ENCODE data around the gene GATA2.
A peak's percentile ranks its signal among the peaks of the same experiment; 100 is the strongest.

The GATA2 gene

DNA sequence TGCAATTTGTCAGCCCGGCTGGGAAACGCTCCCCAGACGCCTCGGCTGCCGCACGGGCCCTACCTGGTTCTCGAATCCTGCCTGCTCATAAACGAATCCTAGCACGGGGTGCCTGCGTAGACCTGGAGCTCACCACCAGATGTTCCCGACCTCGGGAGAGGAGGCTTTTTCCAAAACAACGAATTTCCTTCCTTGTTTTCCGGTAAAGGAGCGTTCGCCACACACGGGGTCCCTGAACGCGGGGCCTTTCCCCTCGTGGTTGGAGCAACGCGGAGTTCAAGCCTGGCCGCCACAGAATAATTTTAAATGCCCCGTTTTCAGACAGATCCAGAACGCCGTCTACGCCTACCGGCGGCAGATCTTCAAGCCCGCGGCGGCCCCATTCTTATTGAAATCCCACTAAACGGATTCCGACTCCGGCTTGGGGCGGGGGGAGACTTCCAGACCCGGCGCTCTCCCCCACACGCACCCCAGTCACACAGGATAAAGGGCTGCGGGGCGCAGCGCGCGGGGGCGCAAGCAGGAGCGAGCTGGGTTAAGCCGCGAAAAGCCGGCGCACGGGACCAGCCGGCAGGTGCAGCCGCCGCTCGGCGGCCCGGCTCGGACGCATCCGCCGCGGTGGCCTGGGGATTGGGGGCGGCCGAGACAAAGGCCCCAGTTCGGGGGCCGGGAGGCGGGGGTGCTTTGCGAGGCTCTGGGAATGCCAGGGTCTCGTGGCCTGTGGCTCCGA is 895 bp downstream of the GATA2 start:
- H3K4me1 ChIP-seq (ENCODE audit: control insufficient read depth in 1 of 2, insufficient read depth in 2 of 2, low read length in 2 of 2), result peaks cover 7 to 51% of the 10 kb centered on the region in 2 donors
- H3K27ac ChIP-seq (ENCODE audit: low read length), result no peak overlapping the region
- H3K4me3 ChIP-seq (ENCODE audit: low read depth in 1 of 2, low read length in 2 of 2), result peak overlapping the region in 1 of 2 donors; percentile 28
- H3K36me3 ChIP-seq (ENCODE audit: control insufficient read depth in 1 of 2, insufficient read depth in 2 of 2, low read length in 2 of 2), result no peaks in the 10 kb centered on the region
- H3K27me3 ChIP-seq (ENCODE audit: low read depth, low read length), result peaks cover 91% of the 10 kb centered on the region
- H3K9me3 ChIP-seq (ENCODE audit: control insufficient read depth in 1 of 2, low read length in 2 of 2), result peaks cover 0 to 3% of the 10 kb centered on the region in 2 donors

DNA sequence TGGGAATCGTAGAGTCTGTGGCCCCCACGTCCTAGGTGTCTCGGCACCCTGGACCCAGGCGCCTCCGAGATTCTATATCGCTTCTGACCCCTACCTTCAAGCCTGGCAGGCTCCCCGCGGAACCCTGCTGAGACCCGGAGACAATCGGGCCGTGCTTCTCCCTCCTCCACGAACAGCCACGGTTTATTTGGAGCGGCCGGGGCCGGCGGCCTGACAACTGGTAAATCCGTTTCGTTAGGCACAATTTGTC is 1.4 kb downstream of the GATA2 start:
- Histone ChIP-seq H3K4me3 (ENCODE audit: low read depth in 1 of 2, low read length in 2 of 2) (no peak overlapping the region), H3K27me3 (ENCODE audit: low read depth, low read length) (peaks cover 91% of the 10 kb centered on the region), H3K4me1 (ENCODE audit: control insufficient read depth in 1 of 2, insufficient read depth in 2 of 2, low read length in 2 of 2) (peaks cover 7 to 51% of the 10 kb centered on the region in 2 donors), H3K27ac (ENCODE audit: low read length) (no peak overlapping the region), H3K9me3 (ENCODE audit: control insufficient read depth in 1 of 2, low read length in 2 of 2) (peaks cover 0 to 3% of the 10 kb centered on the region in 2 donors), H3K36me3 (ENCODE audit: control insufficient read depth in 1 of 2, insufficient read depth in 2 of 2, low read length in 2 of 2) (no peaks in the 10 kb centered on the region)

DNA sequence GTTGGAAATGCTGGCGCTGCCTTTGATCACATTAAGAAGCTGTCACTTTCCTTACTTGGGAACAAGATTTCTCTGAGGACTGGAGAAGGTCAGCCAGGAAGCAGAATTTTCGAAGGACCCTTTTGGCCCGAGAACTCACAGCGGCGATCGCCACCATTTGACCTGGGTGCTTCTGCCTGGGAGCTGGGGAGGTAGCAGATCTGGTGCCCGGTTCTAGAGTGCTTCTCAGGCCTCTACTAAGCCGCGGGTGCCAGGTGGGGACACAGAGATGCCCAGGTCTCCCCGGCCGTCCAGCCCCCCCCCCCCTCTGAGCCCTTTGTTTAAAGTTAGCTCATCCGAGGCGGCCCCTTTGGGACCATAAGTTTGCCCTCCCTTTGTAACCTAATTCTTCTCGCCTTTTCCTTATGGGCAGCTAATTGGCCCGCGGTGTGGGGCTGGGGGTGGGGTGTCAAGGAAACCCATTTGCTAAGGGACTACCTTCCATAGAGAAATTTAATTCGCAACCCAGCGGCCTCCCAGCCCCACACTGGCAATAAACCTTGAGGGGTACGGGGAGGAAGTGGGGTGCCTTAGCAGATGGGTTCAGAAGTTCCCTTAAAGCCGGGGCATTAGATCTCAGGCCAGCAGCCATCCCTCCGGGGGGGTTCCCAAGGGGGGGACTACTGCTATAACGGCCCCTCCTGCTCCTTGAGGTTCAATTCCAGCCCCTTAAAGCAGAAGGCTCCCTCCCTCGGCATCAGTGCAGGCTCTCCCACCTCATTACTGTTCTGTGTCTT is 1.9 kb downstream of the GATA2 start:
- H3K4me3 ChIP-seq (ENCODE audit: low read depth in 1 of 2, low read length in 2 of 2), result no peak overlapping the region
- H3K4me1 ChIP-seq (ENCODE audit: control insufficient read depth in 1 of 2, insufficient read depth in 2 of 2, low read length in 2 of 2), result peaks cover 7 to 53% of the 10 kb centered on the region in 2 donors
- no peaks in the 10 kb centered on the region for H3K36me3 ChIP-seq (ENCODE audit: control insufficient read depth in 1 of 2, insufficient read depth in 2 of 2, low read length in 2 of 2)
- peaks cover 0 to 3% of the 10 kb centered on the region in 2 donors for H3K9me3 ChIP-seq (ENCODE audit: control insufficient read depth in 1 of 2, low read length in 2 of 2)
- H3K27me3 ChIP-seq (ENCODE audit: low read depth, low read length), result peaks cover 94% of the 10 kb centered on the region
- no peak overlapping the region for H3K27ac ChIP-seq (ENCODE audit: low read length)

DNA sequence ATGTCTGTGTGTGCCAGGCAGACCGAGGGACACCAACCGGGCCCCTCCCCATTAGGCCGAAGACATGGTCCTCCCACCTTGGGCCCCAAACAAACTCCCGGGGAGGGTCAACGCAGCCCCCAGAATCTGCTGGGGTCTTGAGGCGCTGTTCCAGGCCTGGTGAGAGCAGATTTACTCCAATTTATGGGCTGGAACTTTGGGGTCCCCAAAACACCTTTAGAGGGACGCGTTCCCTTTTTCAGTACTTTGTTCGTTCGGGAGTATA is 2.4 kb downstream of the GATA2 start:
- H3K4me3 ChIP-seq (ENCODE audit: low read depth in 1 of 2, low read length in 2 of 2), result peak overlapping the region in 1 of 2 donors; percentile 68
- H3K27ac ChIP-seq (ENCODE audit: low read length), result no peak overlapping the region
- peaks cover 0 to 3% of the 10 kb centered on the region in 2 donors for H3K9me3 ChIP-seq (ENCODE audit: control insufficient read depth in 1 of 2, low read length in 2 of 2)
- peaks cover 95% of the 10 kb centered on the region for H3K27me3 ChIP-seq (ENCODE audit: low read depth, low read length)
- H3K4me1 ChIP-seq (ENCODE audit: control insufficient read depth in 1 of 2, insufficient read depth in 2 of 2, low read length in 2 of 2), result peaks cover 7 to 53% of the 10 kb centered on the region in 2 donors
- no peaks in the 10 kb centered on the region for H3K36me3 ChIP-seq (ENCODE audit: control insufficient read depth in 1 of 2, insufficient read depth in 2 of 2, low read length in 2 of 2)

DNA sequence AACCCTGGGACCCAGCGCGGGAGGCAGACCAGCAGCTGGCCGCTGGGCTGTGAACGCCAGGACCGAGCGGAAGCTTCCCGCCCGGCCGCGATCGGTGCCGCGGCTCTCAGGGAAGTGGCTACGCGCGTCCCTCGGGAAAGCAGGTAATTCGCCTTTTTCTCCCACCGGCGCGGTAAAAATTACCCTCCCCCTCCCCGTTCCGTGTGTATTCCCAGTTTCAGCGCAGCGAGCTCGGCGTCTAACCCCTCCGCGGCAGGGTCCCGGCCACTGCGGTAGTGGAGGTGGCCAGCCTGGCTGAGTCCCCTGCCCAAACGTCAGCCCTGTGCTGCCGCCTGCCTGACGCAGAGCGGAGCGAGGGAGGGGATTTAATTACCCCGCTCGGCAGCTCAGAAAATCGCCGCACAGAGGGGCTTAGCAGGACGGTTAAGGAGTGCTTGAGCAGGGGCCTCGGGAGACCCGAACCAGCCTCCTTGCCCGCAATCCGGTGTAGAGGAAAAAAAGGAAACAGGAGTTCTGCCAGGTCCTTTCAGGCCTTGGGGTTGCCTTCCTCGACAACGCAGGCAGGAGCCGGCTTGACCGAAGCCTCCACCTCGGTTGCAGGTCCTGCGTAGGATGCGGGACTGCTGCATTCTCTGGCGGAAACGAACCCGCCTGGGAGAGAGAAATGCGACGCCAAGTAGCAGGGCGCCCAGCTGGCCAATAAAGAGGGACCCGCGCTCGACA is 2.9 kb downstream of the GATA2 start:
- H3K4me1 ChIP-seq (ENCODE audit: control insufficient read depth in 1 of 2, insufficient read depth in 2 of 2, low read length in 2 of 2), result peaks cover 7 to 53% of the 10 kb centered on the region in 2 donors
- peak overlapping the region; percentile 55 to 68 for H3K4me3 ChIP-seq (ENCODE audit: low read depth in 1 of 2, low read length in 2 of 2)
- peaks cover 96% of the 10 kb centered on the region for H3K27me3 ChIP-seq (ENCODE audit: low read depth, low read length)
- H3K36me3 ChIP-seq (ENCODE audit: control insufficient read depth in 1 of 2, insufficient read depth in 2 of 2, low read length in 2 of 2), result no peaks in the 10 kb centered on the region
- no peak overlapping the region for H3K27ac ChIP-seq (ENCODE audit: low read length)
- H3K9me3 ChIP-seq (ENCODE audit: control insufficient read depth in 1 of 2, low read length in 2 of 2), result peaks cover 0 to 3% of the 10 kb centered on the region in 2 donors

DNA sequence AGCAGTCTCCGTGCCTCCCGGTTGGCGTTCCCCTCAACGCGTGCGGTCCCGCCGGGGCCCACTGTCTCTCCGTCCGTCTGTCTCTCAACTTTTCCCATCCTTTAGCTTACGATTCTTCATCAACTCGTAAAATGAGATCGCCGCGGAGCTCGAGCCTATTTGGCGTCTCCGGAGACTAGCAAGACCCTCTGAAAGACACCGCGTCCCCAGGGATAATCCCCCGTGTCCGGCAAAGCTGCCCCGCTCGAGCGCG is 3.4 kb downstream of the GATA2 start:
- peaks cover 7 to 53% of the 10 kb centered on the region in 2 donors for H3K4me1 ChIP-seq (ENCODE audit: control insufficient read depth in 1 of 2, insufficient read depth in 2 of 2, low read length in 2 of 2)
- peak overlapping the region; percentile 55 to 68 for H3K4me3 ChIP-seq (ENCODE audit: low read depth in 1 of 2, low read length in 2 of 2)
- H3K27me3 ChIP-seq (ENCODE audit: low read depth, low read length), result peaks cover 96% of the 10 kb centered on the region
- H3K36me3 ChIP-seq (ENCODE audit: control insufficient read depth in 1 of 2, insufficient read depth in 2 of 2, low read length in 2 of 2), result no peaks in the 10 kb centered on the region
- no peak overlapping the region for H3K27ac ChIP-seq (ENCODE audit: low read length)
- H3K9me3 ChIP-seq (ENCODE audit: control insufficient read depth in 1 of 2, low read length in 2 of 2), result peaks cover 0 to 3% of the 10 kb centered on the region in 2 donors

DNA sequence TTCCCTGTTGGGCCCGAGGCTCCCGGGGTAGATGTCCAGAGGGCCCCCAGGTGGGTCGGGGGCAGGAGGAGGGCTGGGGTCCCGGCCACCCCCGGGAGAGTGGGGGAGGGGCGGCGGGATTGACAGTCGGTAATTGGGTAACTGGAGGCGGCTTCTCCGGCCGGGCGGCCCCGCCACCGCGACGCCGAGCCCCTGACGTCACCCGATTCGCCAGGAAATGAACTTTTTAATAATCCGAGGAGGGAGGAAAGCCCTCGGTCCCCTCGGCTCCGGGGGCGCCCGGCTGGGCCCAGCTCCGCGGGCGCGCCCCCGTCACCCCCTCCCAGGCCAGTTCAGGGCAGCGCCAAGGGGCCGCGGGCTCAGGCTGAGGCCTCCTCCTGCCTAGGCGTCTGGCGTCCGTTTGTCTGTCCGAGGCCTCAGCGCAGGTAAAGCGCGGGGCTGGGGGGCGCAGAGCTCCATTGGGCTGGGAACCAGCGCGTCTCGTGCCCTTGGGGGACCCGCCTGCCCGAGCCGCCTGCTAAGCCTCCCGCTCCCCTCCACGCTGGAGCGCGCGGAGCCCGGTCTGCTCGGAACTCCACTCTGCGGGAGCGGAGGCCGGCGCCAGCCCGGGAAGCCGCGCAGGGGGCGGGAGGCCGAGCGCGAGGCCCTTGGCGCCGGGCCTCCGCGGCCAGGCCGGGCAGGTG is 3.9 kb downstream of the GATA2 start:
- peaks cover 96% of the 10 kb centered on the region for H3K27me3 ChIP-seq (ENCODE audit: low read depth, low read length)
- H3K4me1 ChIP-seq (ENCODE audit: control insufficient read depth in 1 of 2, insufficient read depth in 2 of 2, low read length in 2 of 2), result peaks cover 7 to 53% of the 10 kb centered on the region in 2 donors

DNA sequence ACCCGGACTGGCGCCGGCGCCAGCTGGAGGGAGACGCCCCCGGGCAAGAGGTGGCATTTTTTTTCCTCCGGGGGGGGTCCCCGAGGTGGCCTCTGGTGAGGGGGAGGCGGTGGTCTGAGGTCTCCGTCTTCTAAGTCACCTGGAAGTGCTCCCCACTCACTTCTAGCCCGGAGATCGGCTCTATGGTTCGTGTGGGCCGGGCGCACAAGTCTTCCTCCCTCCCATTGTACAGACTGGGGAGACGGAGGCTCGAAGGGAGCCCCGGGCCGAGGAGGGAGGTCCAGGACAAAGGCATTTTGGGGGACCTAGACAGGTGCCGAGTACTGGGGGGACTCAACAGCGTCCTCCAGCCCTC is 4.4 kb downstream of the GATA2 start:
- Histone ChIP-seq H3K4me3 (ENCODE audit: low read depth in 1 of 2, low read length in 2 of 2) (peak overlapping the region in 1 of 2 donors; percentile 68), H3K9me3 (ENCODE audit: control insufficient read depth in 1 of 2, low read length in 2 of 2) (no peaks in the 10 kb centered on the region), H3K36me3 (ENCODE audit: control insufficient read depth in 1 of 2, insufficient read depth in 2 of 2, low read length in 2 of 2) (no peaks in the 10 kb centered on the region), H3K27ac (ENCODE audit: low read length) (no peak overlapping the region), H3K4me1 (ENCODE audit: control insufficient read depth in 1 of 2, insufficient read depth in 2 of 2, low read length in 2 of 2) (peaks cover 7 to 58% of the 10 kb centered on the region in 2 donors), H3K27me3 (ENCODE audit: low read depth, low read length) (peaks cover 96% of the 10 kb centered on the region)

More for the DNA sequence above, 3.9 kb downstream of the GATA2 start:
- Histone ChIP-seq H3K27ac (ENCODE audit: low read length) (no peak overlapping the region), H3K36me3 (ENCODE audit: control insufficient read depth in 1 of 2, insufficient read depth in 2 of 2, low read length in 2 of 2) (no peaks in the 10 kb centered on the region), H3K9me3 (ENCODE audit: control insufficient read depth in 1 of 2, low read length in 2 of 2) (peaks cover 0 to 2% of the 10 kb centered on the region in 2 donors), H3K4me3 (ENCODE audit: low read depth in 1 of 2, low read length in 2 of 2) (peak overlapping the region; percentile 55 to 68)

DNA sequence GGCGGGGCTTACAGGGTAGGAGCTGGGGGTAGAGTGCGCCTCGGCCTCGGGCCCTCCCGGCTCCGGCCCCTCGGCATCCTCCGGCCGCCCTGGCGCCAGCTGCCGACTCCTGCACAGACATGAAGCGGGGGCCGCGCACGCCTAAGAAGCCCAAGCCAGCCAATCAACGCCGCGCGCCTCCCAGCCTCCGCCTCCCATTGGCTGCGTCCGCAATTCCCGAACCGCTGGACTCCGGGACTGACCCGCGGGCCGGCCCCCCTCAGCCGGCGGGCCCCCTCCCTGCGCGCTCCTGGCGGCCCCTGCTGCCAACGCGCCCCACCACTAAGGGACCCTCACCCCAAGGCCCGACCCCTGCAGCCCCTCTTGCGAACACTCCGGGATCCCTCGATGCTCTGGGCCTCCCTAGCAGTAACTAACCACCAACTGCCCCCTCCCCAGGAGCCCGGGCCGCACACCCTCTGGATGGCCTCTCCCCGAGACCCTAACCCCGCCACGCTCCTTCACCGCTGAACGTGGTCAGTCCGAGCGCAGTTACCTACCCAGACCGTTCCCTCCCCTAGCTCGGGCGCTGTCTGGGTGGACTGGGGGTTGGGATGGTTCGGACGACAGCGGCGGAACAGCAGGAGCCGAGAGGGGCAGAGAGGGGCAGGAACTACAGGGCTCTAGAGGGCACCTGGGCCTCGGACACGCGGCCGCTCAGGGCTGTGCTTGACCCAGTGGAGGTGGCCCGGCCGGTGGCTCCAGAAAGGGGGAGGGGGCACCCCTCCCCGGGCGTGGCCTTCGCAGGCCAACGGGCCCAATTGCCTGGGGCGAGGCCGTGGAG is 5.0 kb downstream of the GATA2 start:
- Histone ChIP-seq H3K9me3 (ENCODE audit: control insufficient read depth in 1 of 2, low read length in 2 of 2) (no peaks in the 10 kb centered on the region), H3K27me3 (ENCODE audit: low read depth, low read length) (peaks cover 96% of the 10 kb centered on the region), H3K36me3 (ENCODE audit: control insufficient read depth in 1 of 2, insufficient read depth in 2 of 2, low read length in 2 of 2) (no peaks in the 10 kb centered on the region), H3K4me1 (ENCODE audit: control insufficient read depth in 1 of 2, insufficient read depth in 2 of 2, low read length in 2 of 2) (peaks cover 7 to 64% of the 10 kb centered on the region in 2 donors), H3K27ac (ENCODE audit: low read length) (no peak overlapping the region), H3K4me3 (ENCODE audit: low read depth in 1 of 2, low read length in 2 of 2) (peak overlapping the region; percentile 60 to 68)

DNA sequence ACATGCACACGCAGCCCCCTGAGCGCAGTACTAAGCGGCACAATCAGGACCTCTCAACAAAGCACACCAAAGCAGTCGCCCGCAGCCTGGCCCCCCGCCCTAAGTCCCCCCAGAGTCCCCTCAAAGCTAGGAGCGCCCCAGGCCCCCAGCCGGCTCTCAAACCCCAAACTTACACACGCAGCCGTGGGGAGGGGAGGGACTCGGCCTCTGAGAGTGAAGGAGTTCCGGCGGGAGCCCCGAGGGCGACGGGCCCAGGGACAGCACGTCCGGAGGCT is 5.5 kb downstream of the GATA2 start:
- Histone ChIP-seq H3K4me3 (ENCODE audit: low read depth in 1 of 2, low read length in 2 of 2) (peak overlapping the region; percentile 60 to 68), H3K4me1 (ENCODE audit: control insufficient read depth in 1 of 2, insufficient read depth in 2 of 2, low read length in 2 of 2) (peaks cover 7 to 63% of the 10 kb centered on the region in 2 donors), H3K27me3 (ENCODE audit: low read depth, low read length) (peaks cover 96% of the 10 kb centered on the region), H3K9me3 (ENCODE audit: control insufficient read depth in 1 of 2, low read length in 2 of 2) (no peaks in the 10 kb centered on the region), H3K27ac (ENCODE audit: low read length) (no peak overlapping the region), H3K36me3 (ENCODE audit: control insufficient read depth in 1 of 2, insufficient read depth in 2 of 2, low read length in 2 of 2) (no peaks in the 10 kb centered on the region)

All from muscle layer of duodenum (tissue), 2 donors.